Activated naive CD8-positive, alpha-beta T cell treated with anti-CD3 and anti-CD28 coated beads, Interleukin-2, amount 50 U/mL, for 16 hours (primary cell): ENCODE results near the gene SLC25A45.

Experiments
- DNase-seq: peaks from one replicate; pipeline ENCODE4 v3.0.0-alpha.2; 2020; ENCODE audit warnings: low read depth, low spot score

SLC25A45 gene

GRCh38 chr11:65389294-65389980, 7.0 kb upstream of the SLC25A45 start:
- no peak for DNase-seq

GRCh38 chr11:65388731-65389130, 6.3 kb upstream of the SLC25A45 start:
- DNase-seq: no peak

GRCh38 chr11:65386307-65387140, 4.1 kb upstream of the SLC25A45 start, which contains the start of gene FRMD8:
Gene FRMD8 (plus strand): TSS chr11:65386637. CDS start chr11:65387037, 400 bp downstream.
- DNase-seq: peak; percentile 65

GRCh38 chr11:65384301-65384889, 1.9 kb upstream of the SLC25A45 start:
- DNase-seq: no peak

- DNase-seq: no peak
These were observed 1.3 kb upstream of the SLC25A45 start for GRCh38 chr11:65383778-65384177.

- DNase-seq: no peak
These were observed 440 bp upstream of the SLC25A45 start for GRCh38 chr11:65382804-65383368.

GRCh38 chr11:65381716-65382032, 772 bp downstream of the SLC25A45 start:
- no peak for DNase-seq

- no peak for DNase-seq
These were observed 1.9 kb downstream of the SLC25A45 start for GRCh38 chr11:65380460-65381119.

- no peak for DNase-seq
These were observed 2.6 kb downstream of the SLC25A45 start for GRCh38 chr11:65379698-65380459.

GRCh38 chr11:65378928-65379638, 3.4 kb downstream of the SLC25A45 start:
- no peak for DNase-seq

GRCh38 chr11:65378208-65378927, 4.1 kb downstream of the SLC25A45 start:
- no peak for DNase-seq

- DNase-seq: no peak
These were observed 4.7 kb downstream of the SLC25A45 start for GRCh38 chr11:65377777-65378176.

GRCh38 chr11:65377036-65377435, 5.4 kb downstream of the SLC25A45 start:
- DNase-seq: no peak

GRCh38 chr11:65376138-65376713, 6.2 kb downstream of the SLC25A45 start:
- no peak for DNase-seq

- DNase-seq: no peak
These were observed 7.4 kb downstream of the SLC25A45 start for GRCh38 chr11:65375012-65375411.

GRCh38 chr11:65373839-65374580, 8.4 kb downstream of the SLC25A45 start:
- DNase-seq: no peak

GRCh38 chr11:65370659-65371049, 11.8 kb downstream of the SLC25A45 start:
- DNase-seq: no peak

- DNase-seq: no peak
These were observed 16.1 kb downstream of the SLC25A45 start for GRCh38 chr11:65366340-65366773.

GRCh38 chr11:65363770-65364169, 18.7 kb downstream of the SLC25A45 start:
- DNase-seq: no peak
